PFSK-1 (cell line): ENCODE results near the gene C14orf39.

Experiments used
- POLR2AphosphoS5 ChIP-seq: IDR thresholded peaks from 2 replicates; pipeline ENCODE4 v1.6.1; 2012; ENCODE audit warnings: low read depth, mild to moderate bottlenecking, control low read depth, low read length, moderate library complexity
- TF ChIP-seq, protein P1 (sequence below), 2 experiments: IDR thresholded peaks; 2 replicates each; pipeline versions ENCODE4 v1.6.1 to v1.8.0; 2011 to 2012; ENCODE audit warnings: low read depth in 2 of 2, low read length in 2 of 2, control low read depth in 1 of 2, inconsistent platforms in 1 of 2, mild to moderate bottlenecking in 1 of 2, moderate library complexity in 1 of 2; ENCODE audit not compliant: insufficient read depth in 1 of 2

DNA sequence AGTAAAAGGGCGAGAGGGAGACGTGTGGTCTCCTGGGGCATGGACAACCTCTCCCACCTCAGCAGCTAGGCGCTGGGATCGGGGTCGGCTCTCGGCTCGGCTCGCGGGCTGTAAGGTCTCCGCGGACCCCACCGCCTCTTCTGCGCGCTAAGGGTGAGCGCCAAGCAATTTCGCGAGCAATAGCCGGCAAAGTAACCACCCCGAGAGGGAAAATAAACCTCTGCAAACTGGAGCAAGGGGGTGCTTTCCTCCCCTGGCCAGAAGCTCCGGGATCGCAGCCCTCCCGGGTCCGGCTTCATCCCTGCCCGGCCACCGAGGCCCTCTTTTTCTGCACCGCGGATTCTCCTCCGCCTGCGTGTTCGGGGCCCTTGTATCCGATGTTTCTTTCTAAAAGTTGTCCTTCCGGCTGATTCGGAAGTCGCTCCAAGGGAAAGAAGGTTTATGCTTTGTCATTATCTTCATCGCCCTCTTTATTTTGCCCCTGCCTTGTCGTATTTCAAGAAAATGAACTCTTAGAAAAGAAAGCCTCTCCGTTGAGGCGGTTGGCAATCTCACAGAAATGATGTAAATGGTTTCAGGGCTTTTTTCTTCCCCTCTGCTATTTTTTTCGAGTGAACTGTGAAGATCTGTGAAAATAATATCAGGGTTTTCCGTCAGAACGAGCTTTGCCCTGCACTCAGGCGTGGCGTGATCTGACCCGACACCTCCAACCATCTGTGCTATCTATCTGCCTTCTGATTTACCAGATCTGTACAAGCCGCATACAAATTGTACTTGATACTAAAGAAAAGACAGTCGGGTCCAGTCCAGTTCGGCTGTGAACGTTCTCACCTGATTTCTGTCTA, 21.3 kb upstream of the C14orf39 start:
- TF ChIP-seq, protein P1, sequence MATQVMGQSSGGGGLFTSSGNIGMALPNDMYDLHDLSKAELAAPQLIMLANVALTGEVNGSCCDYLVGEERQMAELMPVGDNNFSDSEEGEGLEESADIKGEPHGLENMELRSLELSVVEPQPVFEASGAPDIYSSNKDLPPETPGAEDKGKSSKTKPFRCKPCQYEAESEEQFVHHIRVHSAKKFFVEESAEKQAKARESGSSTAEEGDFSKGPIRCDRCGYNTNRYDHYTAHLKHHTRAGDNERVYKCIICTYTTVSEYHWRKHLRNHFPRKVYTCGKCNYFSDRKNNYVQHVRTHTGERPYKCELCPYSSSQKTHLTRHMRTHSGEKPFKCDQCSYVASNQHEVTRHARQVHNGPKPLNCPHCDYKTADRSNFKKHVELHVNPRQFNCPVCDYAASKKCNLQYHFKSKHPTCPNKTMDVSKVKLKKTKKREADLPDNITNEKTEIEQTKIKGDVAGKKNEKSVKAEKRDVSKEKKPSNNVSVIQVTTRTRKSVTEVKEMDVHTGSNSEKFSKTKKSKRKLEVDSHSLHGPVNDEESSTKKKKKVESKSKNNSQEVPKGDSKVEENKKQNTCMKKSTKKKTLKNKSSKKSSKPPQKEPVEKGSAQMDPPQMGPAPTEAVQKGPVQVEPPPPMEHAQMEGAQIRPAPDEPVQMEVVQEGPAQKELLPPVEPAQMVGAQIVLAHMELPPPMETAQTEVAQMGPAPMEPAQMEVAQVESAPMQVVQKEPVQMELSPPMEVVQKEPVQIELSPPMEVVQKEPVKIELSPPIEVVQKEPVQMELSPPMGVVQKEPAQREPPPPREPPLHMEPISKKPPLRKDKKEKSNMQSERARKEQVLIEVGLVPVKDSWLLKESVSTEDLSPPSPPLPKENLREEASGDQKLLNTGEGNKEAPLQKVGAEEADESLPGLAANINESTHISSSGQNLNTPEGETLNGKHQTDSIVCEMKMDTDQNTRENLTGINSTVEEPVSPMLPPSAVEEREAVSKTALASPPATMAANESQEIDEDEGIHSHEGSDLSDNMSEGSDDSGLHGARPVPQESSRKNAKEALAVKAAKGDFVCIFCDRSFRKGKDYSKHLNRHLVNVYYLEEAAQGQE (IDR thresholded peaks at IDR 0.05; ENCODE audit: insufficient read depth in 1 of 2, low read depth in 2 of 2, low read length in 2 of 2), result no peak
- no peak for TF ChIP-seq POLR2AphosphoS5
